ENCODE data around the gene KLHL18. TPM values are rescaled to one million over a fixed set of nuclear protein-coding genes. Genes with fewer than 3 reads are reported as not detected.
"Not testable (repeated sequence)": the region's sequence is repeated elsewhere in the genome, so short reads cannot be mapped to it uniquely, and the experiment has no call there.

The KLHL18 gene
- 10 to 100 TPM; 17.7 to 26.9 TPM for total RNA-seq
- long read RNA-seq, full-length matches to known transcripts: 6 of 22 reads
- long read RNA-seq, partial matches to known transcripts: 5 of 22 reads
- long read RNA-seq, other reads (novel, unspliced or antisense): 11 of 22 reads

DNA sequence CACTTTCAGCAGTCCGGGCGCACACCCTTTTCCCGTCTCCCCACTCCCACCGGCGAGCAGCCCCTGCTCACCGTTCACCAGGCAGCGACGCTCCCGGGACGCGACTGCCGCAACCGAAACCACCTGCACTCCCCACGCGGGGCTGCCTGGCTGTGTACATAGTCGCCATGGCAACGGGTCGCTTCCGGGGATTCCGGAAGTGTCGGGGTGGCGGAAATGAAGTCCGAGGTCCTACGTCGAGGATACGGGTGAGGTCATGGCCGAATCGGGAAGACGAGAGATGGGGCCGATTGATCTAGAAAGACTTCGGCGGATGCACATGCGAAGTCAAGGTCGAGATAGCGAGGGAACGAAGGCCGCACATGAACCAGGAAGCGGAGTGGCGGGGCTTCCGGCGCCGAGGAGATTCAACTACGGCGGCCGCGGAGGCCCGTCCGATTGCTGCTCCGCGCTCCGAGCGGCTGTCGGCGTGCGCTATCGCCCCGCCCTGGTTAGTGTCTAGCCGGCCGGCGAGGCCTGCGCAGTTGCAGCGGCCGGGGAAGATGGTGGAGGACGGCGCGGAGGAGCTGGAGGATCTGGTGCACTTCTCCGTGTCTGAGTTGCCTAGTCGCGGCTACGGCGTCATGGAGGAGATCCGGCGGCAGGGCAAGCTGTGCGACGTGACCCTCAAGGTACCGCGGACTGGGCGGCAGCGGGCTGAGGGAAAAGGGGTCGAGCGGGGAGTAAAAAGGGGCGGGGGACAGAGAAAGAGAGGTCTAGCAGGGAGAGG is at the start of gene KLHL18, which contains the start of gene KIF9:
KLHL18 (plus strand) TSS at position 521 of the 769 bp plus-strand sequence; CDS start at position 543, 22 bp downstream.
KIF9 (minus strand) TSS at position 376 of the 769 bp plus-strand sequence. CDS start 5,425 bp downstream, outside the sequence.
- ATAC-seq (peak; percentile 89), DNase-seq (peak; percentile 96 to 97)
- intact Hi-C loops (cut with DNase I, micrococcal nuclease): no loop called here

DNA sequence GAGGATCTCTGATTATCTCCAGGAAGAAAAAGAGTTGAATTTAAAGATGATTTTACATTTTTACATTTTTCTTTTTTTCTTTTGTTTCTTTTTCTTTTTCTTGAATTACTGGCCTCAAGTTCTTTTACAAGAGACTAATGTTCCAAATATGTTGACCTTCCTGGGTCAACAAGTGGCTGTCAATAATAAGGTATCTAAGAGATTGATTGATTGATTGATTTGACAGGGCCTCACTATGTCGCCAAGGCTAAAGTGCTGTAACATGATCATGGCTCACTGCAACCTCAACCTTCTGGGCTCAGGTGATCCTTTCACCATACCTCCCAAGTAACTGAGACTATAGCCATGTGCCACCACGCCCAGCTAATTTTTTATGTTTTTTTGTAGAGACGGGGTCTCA is 44.7 kb upstream of the KLHL18 start:
- no peak for DNase-seq
- no peak for ATAC-seq
- intact Hi-C loops (cut with DNase I, micrococcal nuclease): no loop called here

DNA sequence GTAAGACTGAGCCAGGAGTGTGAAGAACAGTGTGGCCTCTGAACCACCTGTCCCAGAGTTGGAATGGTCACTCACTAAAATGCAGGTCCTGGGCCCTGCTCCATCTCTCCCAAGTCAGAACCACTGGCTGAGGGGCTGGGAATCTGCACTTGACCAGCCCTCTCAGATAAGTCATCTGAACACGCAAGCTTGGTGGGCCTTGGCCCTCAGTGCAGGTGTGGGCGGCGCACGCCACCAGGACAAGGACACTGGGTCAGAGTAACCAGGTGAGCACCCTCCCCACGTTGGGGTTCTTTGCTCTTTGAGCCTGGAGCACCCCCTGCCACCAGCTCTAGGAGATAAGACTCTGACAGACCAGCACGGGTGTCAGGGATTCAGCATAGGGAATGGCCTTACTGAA is 42.8 kb upstream of the KLHL18 start:
- DNase-seq (no peak), ATAC-seq (no peak)
- intact Hi-C loops (cut with DNase I, micrococcal nuclease): no loop called here

DNA sequence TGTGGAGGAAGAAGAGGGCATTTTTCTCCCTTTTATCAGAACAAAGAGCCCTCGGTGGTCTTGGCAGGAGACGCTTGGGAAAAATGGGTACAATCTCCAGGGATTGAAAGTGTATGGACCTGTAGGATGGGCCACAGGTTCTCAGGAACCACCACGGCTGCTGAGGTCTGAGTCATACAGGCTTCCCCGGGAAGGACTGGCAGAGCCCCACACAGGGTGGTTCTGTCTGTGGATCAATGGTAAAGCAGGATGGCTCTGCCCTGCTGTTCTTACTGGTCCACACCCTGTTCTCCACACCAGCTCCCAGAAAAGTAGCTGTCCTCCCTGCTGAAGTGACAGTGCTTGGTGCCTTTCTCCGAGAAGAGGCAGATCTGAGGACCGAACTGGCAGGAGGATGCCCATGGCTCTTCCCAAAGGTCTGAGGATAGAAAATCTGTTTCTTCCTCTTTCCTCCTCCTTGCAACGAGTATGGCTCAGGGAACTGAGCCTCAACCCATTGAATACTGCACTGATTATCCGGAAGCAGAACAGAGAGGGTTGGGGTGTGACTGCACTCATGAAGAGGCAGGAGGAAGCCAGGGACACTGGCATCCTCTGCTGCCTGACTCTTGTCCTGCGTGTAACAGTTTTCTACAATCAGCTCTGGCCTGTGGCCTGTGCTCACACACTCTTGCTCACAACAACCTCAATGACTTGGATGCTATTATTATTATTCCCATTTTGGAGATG is 39.2 kb upstream of the KLHL18 start:
- ATAC-seq: no peak
- intact Hi-C loops (cut with DNase I, micrococcal nuclease): no loop called here
- DNase-seq: no peak

DNA sequence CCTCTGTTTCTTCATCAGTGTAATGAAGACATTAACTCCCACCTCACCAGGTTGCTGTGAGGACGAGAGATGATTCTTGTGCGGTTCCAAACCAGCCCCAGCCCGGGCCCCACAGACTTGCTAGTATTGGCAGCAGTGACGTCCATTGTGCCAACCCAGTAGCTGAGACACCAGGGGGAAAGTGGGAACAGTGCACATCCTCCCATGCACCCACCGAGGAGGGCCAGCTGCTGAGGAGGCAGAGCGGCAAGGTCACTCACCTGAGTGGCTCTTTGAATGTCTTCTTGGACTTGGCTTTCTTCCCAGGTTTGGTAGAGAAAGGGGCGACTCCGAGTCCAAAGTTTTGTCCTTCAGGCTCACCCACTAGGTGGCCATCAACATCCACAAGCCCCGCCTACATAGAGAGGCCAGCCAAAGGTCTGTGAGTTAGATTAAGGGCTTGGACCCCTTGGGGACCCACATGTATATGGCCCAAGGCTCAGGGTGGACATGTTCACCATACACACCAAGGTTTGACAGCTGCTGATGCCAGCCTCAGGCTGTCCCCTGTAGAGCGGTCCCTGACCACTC is 38.1 kb upstream of the KLHL18 start:
- ATAC-seq: no peak
- intact Hi-C loops (cut with DNase I, micrococcal nuclease): no loop called here
- DNase-seq: no peak

DNA sequence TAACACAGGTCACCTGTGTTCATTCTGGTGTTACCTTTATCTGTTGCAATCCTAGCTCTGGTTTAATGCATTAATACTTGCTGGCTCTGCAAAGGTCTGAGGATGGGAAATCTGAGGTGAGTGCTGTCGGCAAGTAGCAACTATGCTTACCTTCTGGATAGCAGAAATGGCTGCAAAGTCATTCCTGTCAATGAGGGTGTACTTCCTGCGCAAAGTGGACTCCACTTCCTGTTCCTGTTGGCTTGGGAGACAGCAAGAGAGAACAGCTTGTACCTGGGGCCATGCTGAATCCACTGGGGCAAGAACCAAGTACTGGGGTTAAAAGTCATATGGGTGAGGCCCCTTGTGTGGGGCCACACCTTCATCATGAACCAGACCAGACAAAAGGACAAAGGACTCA is 37.5 kb upstream of the KLHL18 start:
- no peak for DNase-seq
- intact Hi-C loops (cut with DNase I, micrococcal nuclease): no loop called here
- ATAC-seq: no peak

DNA sequence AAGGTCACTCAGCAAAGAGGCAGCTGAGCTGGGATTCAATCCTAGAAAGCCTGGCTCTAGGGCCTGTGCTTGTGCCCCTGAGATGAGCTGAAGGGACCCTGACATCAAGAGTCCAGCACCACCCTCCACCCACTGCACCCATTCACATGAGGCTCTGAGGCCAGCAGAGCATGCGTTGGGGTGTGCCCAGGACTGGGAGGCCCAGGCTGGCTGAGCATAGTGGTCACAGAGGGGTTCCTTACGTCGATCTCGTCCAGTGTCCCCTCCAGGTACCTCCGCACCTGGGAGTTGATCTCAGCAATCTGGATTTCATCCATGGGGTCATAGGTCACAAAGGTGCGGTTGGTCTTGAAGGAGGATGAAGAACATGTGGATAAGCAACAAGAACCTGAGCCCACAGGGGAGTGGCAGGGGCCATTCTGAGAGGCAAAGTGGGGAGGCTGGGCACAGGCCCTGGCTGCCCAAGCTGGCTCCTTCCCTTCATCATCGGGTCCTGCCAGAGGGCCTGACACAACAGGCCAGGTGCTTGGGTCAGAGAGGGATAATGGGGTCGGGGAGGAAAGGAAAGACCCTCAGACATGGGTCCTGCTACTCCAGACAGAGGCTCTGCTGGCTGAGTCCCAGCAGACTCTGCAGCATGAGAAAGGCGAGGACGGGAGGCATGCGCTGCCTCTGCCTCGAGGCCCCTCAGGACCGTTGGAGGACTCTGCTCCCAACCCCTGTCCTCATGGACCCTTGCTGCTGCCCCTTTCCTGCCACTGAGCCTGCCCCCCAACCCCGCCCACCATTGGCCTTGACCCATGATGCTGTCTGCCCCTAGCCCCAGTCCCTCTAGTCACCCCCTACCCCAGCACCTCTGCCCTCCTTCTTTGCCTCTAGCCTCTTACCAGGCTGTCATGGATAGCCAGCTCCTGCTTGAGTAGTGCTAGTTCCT is 35.3 kb upstream of the KLHL18 start:
- intact Hi-C loops (cut with DNase I, micrococcal nuclease): no loop called here
- ATAC-seq (no peak), DNase-seq (no peak)

DNA sequence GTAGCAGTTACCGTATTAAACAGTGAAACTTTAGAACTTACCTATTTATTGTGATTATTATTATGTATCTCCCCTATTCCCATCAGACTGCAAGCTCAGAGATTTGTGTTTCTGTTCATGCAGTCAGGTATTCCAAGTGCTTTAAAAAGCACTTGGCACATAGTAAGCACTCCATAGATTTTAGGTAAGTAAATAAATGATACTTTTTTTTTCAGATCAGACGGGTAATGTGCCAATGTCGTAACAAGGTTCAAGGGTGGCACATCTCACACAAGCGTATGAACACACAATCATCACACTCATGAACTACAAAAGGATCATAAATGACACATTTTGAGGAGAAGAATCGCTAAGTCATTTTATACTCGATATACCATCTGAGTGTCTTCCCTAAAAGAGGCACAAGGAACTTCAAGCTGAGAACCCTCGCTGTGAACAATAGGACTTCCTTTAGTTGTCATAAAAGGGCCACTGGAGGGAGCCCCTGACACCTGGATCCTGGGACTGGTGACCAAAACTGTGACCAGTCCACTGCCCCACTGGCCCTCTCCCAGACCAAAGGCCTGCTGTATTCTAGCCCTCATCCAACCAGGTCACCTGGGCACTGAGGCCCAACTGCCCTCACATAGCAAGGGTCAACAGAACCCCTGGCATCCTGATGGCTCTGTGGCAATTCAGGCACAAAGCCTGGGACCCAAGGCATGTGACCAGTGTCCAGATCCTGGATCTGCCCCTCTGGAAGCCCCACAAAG is 32.3 kb upstream of the KLHL18 start:
- intact Hi-C loops (cut with DNase I, micrococcal nuclease): no loop called here
- DNase-seq: peak in 1 of 2 donors; percentile 20
- ATAC-seq: no peak

DNA sequence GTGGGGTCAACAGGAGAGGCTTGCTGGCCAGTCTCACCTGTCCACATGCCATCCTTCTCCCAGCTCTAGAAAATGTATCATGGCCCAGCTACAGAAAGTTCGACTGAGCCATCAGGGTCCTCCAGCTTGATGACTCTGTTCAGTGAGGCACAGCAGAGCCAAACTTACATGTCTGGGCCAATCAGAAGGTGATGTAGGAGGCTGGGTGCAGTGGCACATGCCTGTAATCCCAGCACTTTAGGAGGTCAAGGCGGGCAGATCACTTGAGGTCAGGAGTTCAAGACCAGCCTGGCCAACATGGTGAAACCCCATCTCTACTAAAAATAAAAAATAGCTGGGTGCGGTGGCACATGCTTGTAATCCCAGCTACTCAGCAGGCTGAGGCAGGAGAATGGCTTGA is 31.7 kb upstream of the KLHL18 start:
- DNase-seq; ATAC-seq; intact Hi-C loops (cut with DNase I, micrococcal nuclease): not testable (repeated sequence)

DNA sequence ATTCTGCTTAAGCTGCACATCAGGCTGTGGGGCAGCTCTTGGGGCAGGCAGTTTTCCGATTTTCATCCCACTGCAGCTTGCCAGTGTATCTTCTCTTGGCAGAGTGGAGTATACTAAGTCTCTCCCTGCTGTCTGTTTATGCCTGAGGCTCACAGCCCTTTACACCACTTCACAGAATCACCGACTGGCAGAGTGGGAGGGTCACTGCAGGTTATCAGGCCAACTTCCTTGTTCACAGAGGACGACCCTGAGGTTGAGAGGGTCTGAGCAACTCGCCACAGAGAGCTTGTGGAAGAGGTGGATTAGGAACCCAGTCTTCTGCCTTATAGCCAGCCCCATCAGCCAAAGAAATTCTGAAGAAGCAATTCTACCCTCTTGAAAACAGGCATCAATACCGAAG is 31.1 kb upstream of the KLHL18 start:
- intact Hi-C loops (cut with DNase I, micrococcal nuclease): no loop called here
- no peak for ATAC-seq
- no peak for DNase-seq

DNA sequence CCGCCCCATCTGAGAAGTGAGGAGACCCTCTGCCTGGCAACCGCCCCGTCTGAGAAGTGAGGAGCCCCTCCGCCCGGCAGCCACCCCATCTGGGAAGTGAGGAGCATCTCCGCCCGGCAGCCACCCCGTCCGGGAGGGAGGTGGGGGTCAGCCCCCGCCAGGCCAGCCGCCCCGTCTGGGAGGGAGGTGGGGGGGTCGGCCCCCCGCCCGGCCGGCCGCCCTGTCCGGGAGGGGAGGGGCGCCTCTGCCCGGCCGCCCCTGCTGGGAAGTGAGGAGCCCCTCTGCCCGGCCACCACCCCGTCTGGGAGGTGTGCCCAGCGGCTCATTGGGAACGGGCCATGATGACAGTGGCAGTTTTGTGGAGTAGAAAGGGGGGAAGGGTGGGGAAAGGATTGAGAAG is 26.4 kb upstream of the KLHL18 start:
- ATAC-seq; DNase-seq; intact Hi-C loops (cut with DNase I, micrococcal nuclease): not testable (repeated sequence)

DNA sequence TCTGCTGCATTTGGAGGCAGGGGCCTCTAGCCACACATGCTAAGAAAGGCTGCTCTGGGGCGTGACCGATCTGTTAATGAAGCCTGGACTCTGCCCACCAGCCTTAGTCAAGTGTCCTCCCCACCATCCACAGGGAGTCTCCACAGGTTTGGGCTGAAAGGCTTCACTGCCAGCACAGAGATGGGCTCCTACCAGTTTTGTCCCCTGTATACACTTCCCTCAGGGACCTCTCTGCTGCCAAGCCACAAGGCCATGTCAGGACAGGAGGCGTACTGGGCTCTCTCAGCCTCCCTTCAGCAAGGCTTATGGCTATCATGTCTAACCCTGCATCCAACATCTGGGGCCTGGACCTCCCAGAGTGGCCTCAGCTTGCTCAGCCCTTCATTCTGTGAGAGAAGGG is 23.6 kb upstream of the KLHL18 start:
- intact Hi-C loops (cut with DNase I, micrococcal nuclease): no loop called here
- DNase-seq (no peak), ATAC-seq (no peak)

DNA sequence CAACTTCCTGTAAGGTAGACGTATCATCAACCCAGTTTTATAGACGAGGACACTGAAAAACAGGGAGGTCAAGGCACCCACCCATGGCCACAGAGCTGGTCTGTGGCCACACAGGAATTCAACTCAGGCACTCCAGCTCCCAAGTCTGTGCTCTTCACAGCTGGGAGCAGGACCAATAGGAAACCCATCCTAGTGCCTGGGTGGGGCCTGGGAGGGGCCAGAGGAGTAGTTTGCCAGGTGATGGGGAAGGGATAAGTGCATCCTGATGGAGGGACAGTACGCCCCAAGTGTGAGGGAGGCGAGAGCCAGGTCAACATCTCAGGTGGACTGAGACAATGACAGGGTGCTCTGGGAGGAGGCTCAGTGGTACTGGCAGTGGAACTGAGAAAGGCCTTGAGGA is 22.1 kb upstream of the KLHL18 start:
- DNase-seq (no peak), ATAC-seq (no peak)
- intact Hi-C loops (cut with DNase I, micrococcal nuclease): no loop called here

DNA sequence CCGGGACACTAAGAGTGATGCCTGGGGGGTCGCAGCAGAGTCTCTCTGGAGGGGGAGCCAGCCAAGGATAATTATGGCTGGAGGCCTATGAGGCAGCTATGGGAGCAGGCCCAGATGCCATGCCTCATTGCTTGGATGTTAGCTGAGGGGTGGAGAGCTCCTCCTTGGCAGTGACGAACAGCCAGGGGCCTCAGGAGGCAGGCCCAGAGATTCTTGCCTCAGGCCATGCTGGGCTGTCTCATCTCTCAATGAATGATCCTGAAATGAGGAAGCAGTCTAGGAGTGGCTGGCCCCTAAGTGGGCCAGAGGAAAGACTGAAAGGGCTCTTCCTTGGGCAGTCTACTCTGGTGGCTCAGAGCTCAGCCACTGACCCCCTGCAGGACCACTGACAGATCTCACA is 21.4 kb upstream of the KLHL18 start:
- intact Hi-C loops (cut with DNase I, micrococcal nuclease): no loop called here
- ATAC-seq (no peak), DNase-seq (no peak)

DNA sequence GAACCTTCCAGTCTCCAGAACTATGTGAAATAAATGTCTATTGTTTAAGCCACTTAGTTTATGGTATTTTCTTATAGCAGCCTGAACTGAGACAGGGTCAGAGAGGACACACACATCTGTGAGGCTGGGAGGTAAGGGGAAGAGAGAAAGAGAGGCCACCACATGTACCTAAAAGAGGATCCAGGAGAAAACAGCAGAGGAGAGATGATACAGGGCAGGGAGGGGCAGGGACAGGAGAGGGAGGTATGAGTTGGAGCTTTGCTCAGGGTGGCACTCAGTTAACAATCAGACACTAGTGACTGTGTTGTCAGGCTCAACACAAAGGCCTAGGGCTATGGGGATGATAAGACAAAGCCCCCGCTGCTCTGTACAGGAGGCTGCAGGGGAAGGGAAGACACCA is 17.7 kb upstream of the KLHL18 start:
- no peak for DNase-seq
- intact Hi-C loops (cut with DNase I, micrococcal nuclease): no loop called here

DNA sequence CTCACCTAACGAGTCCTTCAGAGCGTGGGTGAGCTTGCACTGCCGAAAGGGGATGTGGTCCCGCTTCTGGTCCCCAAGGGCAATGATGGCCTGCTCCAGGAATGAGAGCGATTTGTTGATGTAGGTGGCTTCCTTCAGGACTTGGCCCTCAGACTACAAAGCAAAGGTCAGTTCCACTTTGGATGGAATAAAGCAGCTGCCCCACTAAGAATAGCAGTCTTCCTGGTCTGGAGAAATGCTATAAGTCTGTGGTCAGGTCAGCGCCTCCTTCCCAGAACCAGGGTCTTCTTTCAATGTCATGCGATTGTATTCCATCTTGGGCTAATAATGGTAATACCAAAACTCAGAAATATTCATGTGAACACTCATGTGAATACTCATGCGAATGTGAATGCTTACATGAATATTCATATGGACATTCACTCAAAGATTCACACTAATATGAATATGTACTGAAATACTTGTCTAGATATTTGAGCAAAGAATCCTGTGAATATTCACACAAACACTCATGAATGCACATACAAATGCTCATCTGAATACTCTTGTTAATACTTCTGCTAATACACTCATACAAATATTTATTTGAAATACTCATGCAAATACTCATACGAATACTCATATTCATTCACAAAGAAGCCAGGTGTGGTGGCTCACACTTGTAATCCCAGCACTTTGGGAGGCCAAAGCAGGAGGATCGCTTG is 16.9 kb upstream of the KLHL18 start:
- no peak for DNase-seq
- ATAC-seq: no peak
- intact Hi-C loops (cut with DNase I, micrococcal nuclease): no loop called here

More for the DNA sequence above, 17.7 kb upstream of the KLHL18 start:
- ATAC-seq: no peak

DNA sequence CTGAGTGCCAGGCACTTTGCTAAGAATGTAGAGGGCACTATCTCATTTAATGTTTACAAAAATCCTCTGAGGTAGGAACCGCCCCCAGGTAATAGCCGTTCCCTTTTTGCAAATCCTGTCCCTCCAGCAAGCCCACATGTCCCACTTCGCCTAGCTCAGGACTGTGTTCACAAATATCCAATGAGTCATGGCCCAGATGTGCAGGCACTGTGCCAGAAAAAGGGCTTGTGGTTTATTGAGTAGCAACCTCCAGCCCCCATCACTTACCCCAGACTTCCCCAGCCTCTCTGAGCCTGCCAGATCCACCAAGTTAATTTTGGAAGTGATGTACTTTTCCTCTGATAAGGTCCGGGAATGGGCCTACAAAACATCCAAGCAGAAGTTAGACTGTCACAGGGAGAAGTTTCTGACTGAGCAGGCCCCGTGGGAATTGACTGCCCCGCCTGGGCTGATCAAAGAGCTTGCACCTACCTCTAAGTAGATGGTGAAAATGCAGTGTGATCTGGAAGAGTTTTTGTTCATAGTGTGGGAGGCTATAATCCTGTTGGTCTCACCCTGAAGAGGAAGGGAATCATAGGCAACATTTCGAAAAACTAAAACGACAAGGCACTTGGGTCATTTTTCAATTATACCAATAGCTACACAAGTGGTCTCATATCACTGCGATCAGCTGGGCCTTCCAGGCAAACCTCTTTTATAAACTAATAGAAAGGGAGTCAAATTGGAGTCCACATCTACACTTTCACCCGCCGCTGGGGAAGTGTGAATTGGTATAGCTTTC is 15.8 kb upstream of the KLHL18 start:
- intact Hi-C loops (cut with DNase I, micrococcal nuclease): no loop called here
- peak; percentile 45 for DNase-seq
- no peak for ATAC-seq

Data from left colon (tissue), 2 donors.